GM10248 (cell line): Measurements from ENCODE around the gene ABITRAM.
"Not testable (repeated sequence)": the region's sequence is repeated elsewhere in the genome, so short reads cannot be mapped to it uniquely, and the experiment has no call there.

Experiments used
- CTCF ChIA-PET: fragments of 300-600 bp; sonication (Branson Sonifier 250); formaldehyde crosslinking; extraction: SDS; loops from one replicate; lab custom pipeline; 2021; ENCODE audit warnings: antibody characterized with exemption; lab: Yijun Ruan, JAX
- POLR2A ChIA-PET: fragments of 350-650 bp; sonication (Branson Sonifier 250); formaldehyde crosslinking; extraction: SDS; loops from one replicate; lab custom pipeline; 2020; ENCODE audit warnings: antibody characterized with exemption; lab: Yijun Ruan, JAX
- DNase-seq: peaks from one replicate; pipeline ENCODE4 v3.0.0; 2012; ENCODE audit errors: extremely low spot score
- TF ChIP-seq, protein P1 (sequence below): IDR thresholded peaks from 2 replicates; pipeline ENCODE4 v1.5.1; 2012; ENCODE audit warnings: mild to moderate bottlenecking, low read depth; ENCODE audit errors: extremely low read depth, missing control alignments, control extremely low read depth

The ABITRAM gene

GRCh38 chr9:108897324-108898096 lies 36.7 kb upstream of the ABITRAM start:
- ChIA-PET CTCF (interaction anchor here (0.9 to 1.2 kb wide), 2 partner anchors 12 to 17 kb away, joined by 3 to 5 read pairs; no protein-coding TSS in a partner anchor), POLR2A (no interaction called here)
- TF ChIP-seq, protein P1, sequence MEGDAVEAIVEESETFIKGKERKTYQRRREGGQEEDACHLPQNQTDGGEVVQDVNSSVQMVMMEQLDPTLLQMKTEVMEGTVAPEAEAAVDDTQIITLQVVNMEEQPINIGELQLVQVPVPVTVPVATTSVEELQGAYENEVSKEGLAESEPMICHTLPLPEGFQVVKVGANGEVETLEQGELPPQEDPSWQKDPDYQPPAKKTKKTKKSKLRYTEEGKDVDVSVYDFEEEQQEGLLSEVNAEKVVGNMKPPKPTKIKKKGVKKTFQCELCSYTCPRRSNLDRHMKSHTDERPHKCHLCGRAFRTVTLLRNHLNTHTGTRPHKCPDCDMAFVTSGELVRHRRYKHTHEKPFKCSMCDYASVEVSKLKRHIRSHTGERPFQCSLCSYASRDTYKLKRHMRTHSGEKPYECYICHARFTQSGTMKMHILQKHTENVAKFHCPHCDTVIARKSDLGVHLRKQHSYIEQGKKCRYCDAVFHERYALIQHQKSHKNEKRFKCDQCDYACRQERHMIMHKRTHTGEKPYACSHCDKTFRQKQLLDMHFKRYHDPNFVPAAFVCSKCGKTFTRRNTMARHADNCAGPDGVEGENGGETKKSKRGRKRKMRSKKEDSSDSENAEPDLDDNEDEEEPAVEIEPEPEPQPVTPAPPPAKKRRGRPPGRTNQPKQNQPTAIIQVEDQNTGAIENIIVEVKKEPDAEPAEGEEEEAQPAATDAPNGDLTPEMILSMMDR, result no peak
- no peak for DNase-seq

DNA sequence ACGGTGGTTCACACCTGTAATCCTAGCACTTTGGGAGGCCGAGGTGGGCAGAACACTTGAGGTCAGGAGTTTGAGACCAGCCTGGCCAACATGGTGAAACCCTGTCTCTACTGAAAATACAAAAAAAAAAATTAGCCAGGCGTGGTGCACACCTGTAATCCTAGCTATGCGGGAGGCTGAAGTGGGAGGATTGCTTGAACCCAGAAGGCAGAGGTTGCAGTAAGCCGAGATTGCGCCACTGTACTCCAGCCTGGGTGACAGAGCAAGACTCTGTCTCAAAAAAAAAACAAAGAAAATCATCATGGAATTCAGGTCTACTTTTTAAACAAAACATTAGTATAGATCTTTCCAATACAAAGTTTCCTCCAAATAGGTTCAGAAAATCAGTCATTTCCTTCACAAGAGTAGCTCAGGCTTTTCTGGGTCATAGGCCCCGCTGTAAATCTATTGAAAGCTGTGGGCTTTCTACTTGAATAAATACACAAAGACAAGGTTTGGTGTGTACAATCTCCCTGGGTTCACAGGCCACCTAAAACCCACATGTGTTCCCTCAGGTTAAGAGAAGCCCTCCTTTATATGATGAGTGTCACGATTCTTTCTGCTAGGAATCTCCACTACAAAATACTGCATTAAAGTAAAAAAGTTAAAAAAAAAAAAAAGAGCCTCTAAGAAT lies 35.0 kb upstream of the ABITRAM start:
- DNase-seq, POLR2A ChIA-PET: not testable (repeated sequence)
- CTCF ChIA-PET, result interaction anchor here (0.7 to 1.8 kb wide), 7 partner anchors 8 to 87 kb away, joined by 3 to 6 read pairs (median 3); no protein-coding TSS in a partner anchor

DNA sequence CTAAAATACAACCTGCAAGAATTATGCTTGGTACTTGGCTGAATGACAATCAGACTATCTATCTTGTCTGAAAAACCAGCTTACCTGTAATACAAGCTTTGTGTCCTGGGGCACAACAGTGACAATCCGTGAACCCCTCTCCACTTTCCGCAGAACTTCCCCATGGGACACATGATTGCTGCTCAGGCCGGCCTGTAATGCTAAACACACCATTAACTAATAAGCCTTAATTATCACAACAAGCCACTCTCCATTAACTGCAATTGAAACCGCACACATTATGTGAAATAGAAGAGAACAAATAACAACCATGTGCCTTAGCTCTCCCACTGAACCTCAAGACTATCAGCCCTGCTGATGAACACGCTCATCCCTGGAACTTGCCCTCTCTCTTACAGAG lies 34.0 kb upstream of the ABITRAM start:
- TF ChIP-seq, protein P1, result no peak
- ChIA-PET CTCF (interaction anchor here (0.7 to 1.3 kb wide), 5 partner anchors 11 to 88 kb away, joined by 3 to 4 read pairs (median 3); no protein-coding TSS in a partner anchor), POLR2A (no interaction called here)
- no peak for DNase-seq

GRCh38 chr9:108903420-108904103 lies 30.6 kb upstream of the ABITRAM start:
- TF ChIP-seq, protein P1, result no peak
- DNase-seq, result no peak
- ChIA-PET CTCF (interaction anchor here (1.9 kb wide), 1 partner anchor 11 kb away, joined by 7 read pairs; no protein-coding TSS in a partner anchor), POLR2A (no interaction called here)

DNA sequence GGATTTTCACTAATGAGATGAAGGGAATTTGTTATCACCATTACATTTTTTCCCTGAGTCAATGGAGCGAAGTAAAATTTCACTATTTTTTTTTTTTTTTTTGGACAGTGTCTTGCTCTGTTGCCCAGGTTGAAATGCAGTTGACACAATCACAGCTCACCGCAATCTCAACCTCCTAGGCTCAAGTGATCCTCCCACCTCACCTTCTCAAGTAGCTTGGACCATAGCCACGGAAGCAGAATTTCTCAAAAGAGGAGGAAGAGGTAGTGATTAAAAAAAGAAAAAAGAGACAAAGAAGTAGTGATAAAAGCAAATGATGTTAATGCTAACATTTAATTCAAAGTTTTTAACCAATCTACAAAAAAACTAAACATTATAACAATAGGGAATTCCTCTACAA lies 30.0 kb upstream of the ABITRAM start:
- no peak for DNase-seq
- CTCF ChIA-PET, result interaction anchor here (1.9 kb wide), 1 partner anchor 12 kb away, joined by 7 read pairs; no protein-coding TSS in a partner anchor
- TF ChIP-seq, protein P1, result no peak
- POLR2A ChIA-PET, result no interaction called here

- TF ChIP-seq, protein P1, result no peak
- no peak for DNase-seq
- CTCF ChIA-PET, result no interaction called here
- POLR2A ChIA-PET, result no interaction called here
These were observed 28.7 kb upstream of the ABITRAM start for GRCh38 chr9:108905494-108905893.
